CD4-positive, alpha-beta T cell (primary cell): Measurements from ENCODE around the gene WDFY3. TPM values are rescaled to one million over a fixed set of nuclear protein-coding genes. Genes with fewer than 3 reads are reported as not detected.

Experiments used
- ATAC-seq: fragments of 200-7000 bp; cut with Tn5 transposase; one replicate; pipeline ENCODE4 v1.10.0; 2022; ENCODE audit warnings: mild to moderate bottlenecking; ENCODE audit not compliant: poor library complexity
- CTCF ChIA-PET: fragments of 350-600 bp; sonication (Branson Sonifier 250); formaldehyde crosslinking; loops from one replicate; lab custom pipeline; 2021; ENCODE audit warnings: antibody characterized with exemption, inconsistent platforms; lab: Charles Lee
- POLR2A ChIA-PET: fragments of 350-600 bp; sonication (Branson Sonifier 250); formaldehyde crosslinking; loops from one replicate; lab custom pipeline; 2021; ENCODE audit warnings: antibody characterized with exemption, inconsistent platforms; lab: Charles Lee
- DNase-seq, 14 experiments: peaks; one replicate each; pipeline ENCODE4 v3.0.0-alpha.2; 2013 to 2020; ENCODE audit warnings: mixed read lengths in 2 of 14
- H3K27ac ChIP-seq, 2 donors: one replicate each; pipeline versions ENCODE4 v1.5.1 to v1.7.0; 2013; ENCODE audit warnings: low read length in 2 of 2, low read depth in 1 of 2, mild to moderate bottlenecking in 1 of 2
- H3K27me3 ChIP-seq, 2 experiments: 1 replicate in 1 of 2; 2 replicates in 1 of 2; pipeline versions ENCODE4 v1.6.1 to v1.7.0; 2013; ENCODE audit warnings: low read length in 2 of 2, control low read depth in 1 of 2, mild to moderate bottlenecking in 1 of 2, moderate library complexity in 1 of 2; ENCODE audit not compliant: insufficient read depth in 2 of 2, control insufficient read depth in 1 of 2
- H3K36me3 ChIP-seq: one replicate; pipeline ENCODE4 v1.6.1; 2013; ENCODE audit warnings: low read length, control low read depth; ENCODE audit not compliant: insufficient read depth
- H3K4me1 ChIP-seq: one replicate; pipeline ENCODE4 v1.6.1; 2013; ENCODE audit warnings: low read length, control low read depth; ENCODE audit not compliant: insufficient read depth
- H3K4me3 ChIP-seq: one replicate; pipeline ENCODE4 v1.5.1; 2013; ENCODE audit warnings: mild to moderate bottlenecking, low read length, moderate library complexity
- H3K9me3 ChIP-seq, 2 experiments: 1 replicate in 1 of 2; 2 replicates in 1 of 2; pipeline versions ENCODE4 v1.6.1 to v1.7.0; 2013; ENCODE audit warnings: low read length in 2 of 2, mild to moderate bottlenecking in 2 of 2, control low read depth in 1 of 2, moderate library complexity in 1 of 2; ENCODE audit not compliant: control insufficient read depth in 1 of 2, insufficient read depth in 1 of 2
- H3K27ac Mint-ChIP-seq: one replicate; pipeline ENCODE4 v1.8.0; 2020; ENCODE audit warnings: mixed read lengths
- H3K27me3 Mint-ChIP-seq: one replicate; pipeline ENCODE4 v1.8.0; 2021; ENCODE audit warnings: mixed read lengths
- H3K36me3 Mint-ChIP-seq: one replicate; pipeline ENCODE4 v1.8.0; 2021; ENCODE audit warnings: low read depth, mixed read lengths
- H3K4me1 Mint-ChIP-seq: one replicate; pipeline ENCODE4 v1.8.0; 2021; ENCODE audit warnings: low read depth, mixed read lengths
- H3K4me3 Mint-ChIP-seq: one replicate; pipeline ENCODE4 v1.8.0; 2020; ENCODE audit warnings: mild to moderate bottlenecking, mixed read lengths
- H3K9me3 Mint-ChIP-seq: one replicate; pipeline ENCODE4 v1.8.0; 2020; ENCODE audit warnings: mixed read lengths
- intact Hi-C, 2 experiments: fragments of 100-400 bp; cut with DNase I in 1 of 2; cut with micrococcal nuclease in 1 of 2; formaldehyde crosslinking; loops; one replicate each; pipeline versions ENCODE4 v1.15.1 to v1.9.0; 2023 to 2025; cut with DNase I, micrococcal nuclease
- total RNA-seq, 174 experiments: library from RNA in 2 of 174; stranded (reverse) in 2 of 174; gene quantifications; one replicate each; pipeline ENCODE4 v1.2.3 and lab custom pipeline; 2021 to 2026
- TF ChIP-seq, protein P1 (sequence below): fragments of 200-600 bp; IDR thresholded peaks from one replicate; pipeline ENCODE4 v1.8.0; 2022; ENCODE audit warnings: antibody characterized with exemption, mild to moderate bottlenecking

The WDFY3 gene
- total RNA-seq, 2 experiments from 2014 or later, result 0.60 to 0.75 TPM

DNA sequence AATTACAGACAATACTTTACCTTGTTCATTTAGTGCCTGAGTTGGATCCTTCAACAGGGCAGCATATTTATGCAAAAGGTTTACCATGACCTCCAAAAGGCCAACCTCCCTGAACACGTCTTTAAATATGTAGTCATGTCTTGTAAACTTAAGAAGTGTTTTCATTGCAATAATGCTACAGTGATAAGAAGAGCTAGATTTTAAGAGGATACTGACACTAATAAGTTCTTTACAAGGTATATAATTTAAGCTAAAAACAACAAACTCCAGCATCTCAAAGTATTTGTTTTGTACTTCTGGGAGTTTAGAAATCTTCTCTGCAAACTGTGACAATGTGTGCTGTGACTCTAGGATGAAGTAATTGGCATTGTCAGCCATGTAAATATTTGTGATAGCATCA is 145.4 kb downstream of the WDFY3 start:
- Mint-ChIP-seq H3K9me3 (no peaks in the 10 kb centered on the region), H3K36me3 (no peaks in the 10 kb centered on the region), H3K4me1 (no peaks in the 10 kb centered on the region), H3K27ac (no peak overlapping the region), H3K27me3 (peaks cover 7% of the 10 kb centered on the region), H3K4me3 (no peak overlapping the region)
- Histone ChIP-seq H3K9me3 (no peaks in the 10 kb centered on the region), H3K27me3 (no peaks in the 10 kb centered on the region), H3K27ac (no peak overlapping the region), H3K4me1 (no peaks in the 10 kb centered on the region), H3K4me3 (no peak overlapping the region), H3K36me3 (no peaks in the 10 kb centered on the region)
- no peak for ATAC-seq
- TF ChIP-seq, protein P1, sequence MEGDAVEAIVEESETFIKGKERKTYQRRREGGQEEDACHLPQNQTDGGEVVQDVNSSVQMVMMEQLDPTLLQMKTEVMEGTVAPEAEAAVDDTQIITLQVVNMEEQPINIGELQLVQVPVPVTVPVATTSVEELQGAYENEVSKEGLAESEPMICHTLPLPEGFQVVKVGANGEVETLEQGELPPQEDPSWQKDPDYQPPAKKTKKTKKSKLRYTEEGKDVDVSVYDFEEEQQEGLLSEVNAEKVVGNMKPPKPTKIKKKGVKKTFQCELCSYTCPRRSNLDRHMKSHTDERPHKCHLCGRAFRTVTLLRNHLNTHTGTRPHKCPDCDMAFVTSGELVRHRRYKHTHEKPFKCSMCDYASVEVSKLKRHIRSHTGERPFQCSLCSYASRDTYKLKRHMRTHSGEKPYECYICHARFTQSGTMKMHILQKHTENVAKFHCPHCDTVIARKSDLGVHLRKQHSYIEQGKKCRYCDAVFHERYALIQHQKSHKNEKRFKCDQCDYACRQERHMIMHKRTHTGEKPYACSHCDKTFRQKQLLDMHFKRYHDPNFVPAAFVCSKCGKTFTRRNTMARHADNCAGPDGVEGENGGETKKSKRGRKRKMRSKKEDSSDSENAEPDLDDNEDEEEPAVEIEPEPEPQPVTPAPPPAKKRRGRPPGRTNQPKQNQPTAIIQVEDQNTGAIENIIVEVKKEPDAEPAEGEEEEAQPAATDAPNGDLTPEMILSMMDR, result no peak
- POLR2A ChIA-PET, result no interaction called here
- CTCF ChIA-PET, result interaction anchor here (0.7 kb wide), 1 partner anchor 9 kb away, joined by 3 read pairs; no protein-coding TSS in a partner anchor
- intact Hi-C loops, result no loop called here
- DNase-seq, result no peak

DNA sequence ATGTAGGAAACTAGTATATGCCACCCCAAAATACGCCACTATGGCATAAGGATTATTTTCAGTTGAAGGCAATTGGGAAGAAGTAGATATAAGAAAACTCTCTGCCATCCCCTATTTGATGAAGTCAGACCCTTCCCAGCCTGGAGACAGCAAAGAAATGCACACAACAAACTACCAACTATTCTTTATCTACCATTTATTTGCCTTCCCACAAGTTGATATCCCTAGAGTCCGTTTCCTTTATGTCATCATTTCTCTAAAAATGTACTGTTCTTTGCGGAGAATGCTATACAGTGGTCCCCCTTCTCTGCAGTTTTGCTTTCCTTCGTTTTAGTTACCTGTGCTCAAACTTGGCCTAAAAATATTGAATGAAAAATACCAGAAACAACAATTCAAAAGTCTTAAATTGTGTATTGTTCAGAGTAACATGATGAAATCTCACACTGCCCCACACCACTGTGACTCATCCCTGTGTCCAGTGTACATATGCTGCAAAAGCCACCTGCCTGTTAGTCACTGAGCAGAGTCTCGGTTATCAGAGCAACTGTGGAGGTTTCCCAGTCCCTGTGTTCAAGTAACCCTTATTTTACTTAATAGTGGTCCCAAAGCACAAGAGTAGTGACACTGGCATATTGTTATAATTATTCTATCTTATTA is 152.3 kb downstream of the WDFY3 start:
- no peaks in the 10 kb centered on the region for H3K36me3 Mint-ChIP-seq
- CTCF ChIA-PET, result no interaction called here
- no peaks in the 10 kb centered on the region for H3K9me3 ChIP-seq
- peak in 2 of 14 experiments; percentile 5 to 19 for DNase-seq
- TF ChIP-seq, protein P1, result no peak
- H3K4me1 Mint-ChIP-seq, result no peaks in the 10 kb centered on the region
- no peak for ATAC-seq
- POLR2A ChIA-PET, result no interaction called here
- H3K27ac ChIP-seq, result no peak overlapping the region
- H3K4me3 Mint-ChIP-seq, result no peak overlapping the region
- no peak overlapping the region for H3K27ac Mint-ChIP-seq
- intact Hi-C loops, result no loop called here
- H3K4me1 ChIP-seq, result no peaks in the 10 kb centered on the region
- H3K27me3 ChIP-seq, result no peaks in the 10 kb centered on the region
- H3K36me3 ChIP-seq, result no peaks in the 10 kb centered on the region
- no peak overlapping the region for H3K4me3 ChIP-seq
- H3K27me3 Mint-ChIP-seq, result no peaks in the 10 kb centered on the region
- no peaks in the 10 kb centered on the region for H3K9me3 Mint-ChIP-seq

DNA sequence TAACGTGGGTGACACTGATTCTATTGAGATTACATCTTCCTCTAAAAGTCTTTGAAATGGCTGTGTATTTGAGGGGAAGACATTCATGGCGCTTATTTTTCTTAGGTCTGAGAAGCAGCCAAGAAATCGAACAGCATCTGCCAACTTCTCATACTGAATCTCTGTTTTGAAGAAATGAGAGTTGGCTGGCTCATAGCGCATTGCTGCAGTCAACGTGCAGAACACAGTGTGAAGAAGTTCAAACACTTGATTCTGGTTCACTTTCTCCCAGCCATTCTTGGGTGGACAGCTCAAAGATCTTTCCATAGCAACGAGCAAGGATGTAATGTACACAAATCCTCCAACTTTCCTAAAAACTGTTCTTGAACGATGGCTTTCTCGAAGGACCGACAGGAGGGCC is 156.5 kb downstream of the WDFY3 start:
- ChIA-PET CTCF (no interaction called here), POLR2A (no interaction called here)
- no peak overlapping the region for H3K27ac ChIP-seq
- H3K4me1 ChIP-seq, result no peaks in the 10 kb centered on the region
- DNase-seq (no peak), ATAC-seq (no peak)
- Mint-ChIP-seq H3K9me3 (no peaks in the 10 kb centered on the region), H3K4me1 (no peaks in the 10 kb centered on the region), H3K36me3 (no peaks in the 10 kb centered on the region), H3K27ac (no peak overlapping the region), H3K27me3 (no peaks in the 10 kb centered on the region), H3K4me3 (no peak overlapping the region)
- H3K9me3 ChIP-seq, result no peaks in the 10 kb centered on the region
- no peak overlapping the region for H3K4me3 ChIP-seq
- no peaks in the 10 kb centered on the region for H3K36me3 ChIP-seq
- TF ChIP-seq, protein P1, result no peak
- no peaks in the 10 kb centered on the region for H3K27me3 ChIP-seq
- intact Hi-C loops, result no loop called here
